ENCODE data around the gene TECPR2.

Gene TECPR2

GRCh38 chr14:102462391-102462790 is 99.7 kb downstream of the TECPR2 start:
- H3K9ac ChIP-seq (ENCODE audit: low read depth, low read length): no peak overlapping the region
- peaks cover 3% of the 10 kb centered on the region for H3K36me3 ChIP-seq (ENCODE audit: control insufficient read depth, insufficient read depth, low read length)
- no peaks in the 10 kb centered on the region for H3K4me1 ChIP-seq (ENCODE audit: control insufficient read depth, insufficient read depth, low read length)
- H3K27me3 ChIP-seq (ENCODE audit: control insufficient read depth, insufficient read depth, low read length): no peaks in the 10 kb centered on the region
- H3K4me3 ChIP-seq (ENCODE audit: low read depth, low read length): no peak overlapping the region
- no peaks in the 10 kb centered on the region for H3K9me3 ChIP-seq (ENCODE audit: control insufficient read depth, insufficient read depth, low read length)

DNA sequence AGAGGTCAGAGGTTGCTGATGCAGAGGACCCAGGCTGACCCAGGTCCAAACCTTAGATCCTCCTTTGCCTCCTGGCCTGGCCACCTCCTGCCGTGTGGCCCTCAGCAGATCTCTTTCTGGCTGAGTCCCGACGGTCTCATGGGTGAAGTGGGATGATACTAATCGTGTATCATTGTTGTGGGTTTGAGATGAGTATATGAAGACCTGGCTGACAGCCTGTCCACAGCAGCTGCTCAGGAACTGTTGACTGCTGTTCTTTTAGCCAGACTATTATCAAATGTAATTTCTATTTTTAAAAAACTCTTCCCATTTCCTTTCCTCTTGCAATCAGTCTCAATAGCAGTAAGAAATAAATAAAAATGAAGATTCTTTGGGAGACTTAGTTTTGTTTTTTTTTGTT is 101.3 kb downstream of the TECPR2 start:
- H3K9ac ChIP-seq (ENCODE audit: low read depth, low read length): no peak overlapping the region
- no peaks in the 10 kb centered on the region for H3K27me3 ChIP-seq (ENCODE audit: control insufficient read depth, insufficient read depth, low read length)
- H3K9me3 ChIP-seq (ENCODE audit: control insufficient read depth, insufficient read depth, low read length): no peaks in the 10 kb centered on the region
- H3K36me3 ChIP-seq (ENCODE audit: control insufficient read depth, insufficient read depth, low read length): peaks cover 3% of the 10 kb centered on the region
- H3K4me3 ChIP-seq (ENCODE audit: low read depth, low read length): no peak overlapping the region
- H3K4me1 ChIP-seq (ENCODE audit: control insufficient read depth, insufficient read depth, low read length): no peaks in the 10 kb centered on the region

- Histone ChIP-seq H3K4me3 (ENCODE audit: low read depth, low read length) (no peak overlapping the region), H3K9me3 (ENCODE audit: control insufficient read depth, insufficient read depth, low read length) (no peaks in the 10 kb centered on the region), H3K9ac (ENCODE audit: low read depth, low read length) (no peak overlapping the region), H3K27me3 (ENCODE audit: control insufficient read depth, insufficient read depth, low read length) (no peaks in the 10 kb centered on the region), H3K36me3 (ENCODE audit: control insufficient read depth, insufficient read depth, low read length) (peaks cover 3% of the 10 kb centered on the region), H3K4me1 (ENCODE audit: control insufficient read depth, insufficient read depth, low read length) (no peaks in the 10 kb centered on the region)
Observed at GRCh38 chr14:102464846-102465341, 102.2 kb downstream of the TECPR2 start.

DNA sequence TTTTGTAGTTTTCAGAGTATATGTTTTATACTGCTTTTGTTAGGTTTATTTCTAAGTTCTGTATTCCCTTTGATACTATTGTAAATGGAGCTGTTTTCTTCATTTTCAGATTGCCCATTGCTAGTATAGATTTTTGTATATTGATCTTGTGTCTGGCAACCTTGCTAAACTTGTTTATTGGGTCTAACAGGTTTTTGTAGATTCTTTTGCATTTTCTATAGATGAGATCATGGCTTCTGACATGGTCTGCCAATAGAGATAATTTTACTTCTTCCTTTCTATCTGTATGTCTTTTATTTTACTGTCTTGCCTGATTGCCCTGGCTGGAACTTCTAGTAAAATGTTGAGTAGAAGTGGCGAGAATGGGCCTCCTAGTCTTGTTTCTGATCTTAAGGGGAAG is 106.5 kb downstream of the TECPR2 start:
- no peaks in the 10 kb centered on the region for H3K4me1 ChIP-seq (ENCODE audit: control insufficient read depth, insufficient read depth, low read length)
- H3K36me3 ChIP-seq (ENCODE audit: control insufficient read depth, insufficient read depth, low read length): peaks cover 3% of the 10 kb centered on the region
- H3K9ac ChIP-seq (ENCODE audit: low read depth, low read length): no peak overlapping the region
- no peak overlapping the region for H3K4me3 ChIP-seq (ENCODE audit: low read depth, low read length)
- H3K9me3 ChIP-seq (ENCODE audit: control insufficient read depth, insufficient read depth, low read length): no peaks in the 10 kb centered on the region
- no peaks in the 10 kb centered on the region for H3K27me3 ChIP-seq (ENCODE audit: control insufficient read depth, insufficient read depth, low read length)

DNA sequence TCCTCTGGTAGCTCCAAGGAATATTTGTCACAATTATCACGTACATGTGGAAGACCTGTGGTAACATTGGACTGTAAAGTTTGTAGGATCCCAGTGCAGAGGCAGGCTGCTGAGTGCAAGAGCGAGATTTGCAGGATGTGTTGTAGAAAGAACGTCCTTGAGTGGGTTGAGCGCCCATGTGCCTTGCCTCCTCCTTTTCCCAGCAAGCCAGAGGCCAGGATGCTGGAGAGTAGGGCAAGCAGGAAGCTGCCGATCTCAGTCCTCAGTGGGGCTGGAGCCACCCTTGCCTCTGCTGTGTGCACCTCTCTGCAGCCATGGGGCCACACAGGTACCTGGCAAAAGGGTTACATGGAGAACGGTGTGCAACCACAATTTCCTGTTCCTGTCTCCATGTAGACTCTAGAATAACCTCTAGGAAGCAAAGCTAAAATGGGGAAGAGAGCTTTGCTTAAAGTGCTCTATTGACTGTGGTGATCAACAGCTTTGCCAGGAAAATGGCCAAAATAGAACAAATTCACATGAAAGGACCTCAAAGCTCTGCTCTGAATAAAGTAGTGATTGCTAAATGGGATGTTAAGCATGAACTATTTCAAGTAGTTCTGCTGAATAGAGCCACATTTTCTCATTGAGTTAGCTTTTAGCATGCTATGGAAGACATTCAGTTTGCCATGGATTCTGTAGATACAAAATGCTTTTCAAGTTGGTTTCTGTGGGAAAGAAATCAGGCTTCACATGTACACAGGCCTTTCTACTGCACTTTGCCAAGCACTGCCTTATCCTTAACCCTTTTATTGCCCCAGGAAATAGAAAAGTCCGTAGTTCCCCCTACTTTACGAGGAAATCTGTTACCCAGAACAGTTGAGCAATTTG is 109.4 kb downstream of the TECPR2 start:
- Histone ChIP-seq H3K4me3 (ENCODE audit: low read depth, low read length) (no peak overlapping the region), H3K9me3 (ENCODE audit: control insufficient read depth, insufficient read depth, low read length) (no peaks in the 10 kb centered on the region), H3K4me1 (ENCODE audit: control insufficient read depth, insufficient read depth, low read length) (no peaks in the 10 kb centered on the region), H3K27me3 (ENCODE audit: control insufficient read depth, insufficient read depth, low read length) (no peaks in the 10 kb centered on the region), H3K36me3 (ENCODE audit: control insufficient read depth, insufficient read depth, low read length) (no peaks in the 10 kb centered on the region), H3K9ac (ENCODE audit: low read depth, low read length) (no peak overlapping the region)

- Histone ChIP-seq H3K9ac (ENCODE audit: low read depth, low read length) (no peak overlapping the region), H3K4me3 (ENCODE audit: low read depth, low read length) (no peak overlapping the region), H3K4me1 (ENCODE audit: control insufficient read depth, insufficient read depth, low read length) (no peaks in the 10 kb centered on the region), H3K27me3 (ENCODE audit: control insufficient read depth, insufficient read depth, low read length) (no peaks in the 10 kb centered on the region), H3K36me3 (ENCODE audit: control insufficient read depth, insufficient read depth, low read length) (no peaks in the 10 kb centered on the region), H3K9me3 (ENCODE audit: control insufficient read depth, insufficient read depth, low read length) (no peaks in the 10 kb centered on the region)
Observed at GRCh38 chr14:102472791-102473150, 110.0 kb downstream of the TECPR2 start.

GRCh38 chr14:102473559-102473958 is 110.8 kb downstream of the TECPR2 start:
- Histone ChIP-seq H3K4me3 (ENCODE audit: low read depth, low read length) (no peak overlapping the region), H3K4me1 (ENCODE audit: control insufficient read depth, insufficient read depth, low read length) (no peaks in the 10 kb centered on the region), H3K9me3 (ENCODE audit: control insufficient read depth, insufficient read depth, low read length) (no peaks in the 10 kb centered on the region), H3K9ac (ENCODE audit: low read depth, low read length) (no peak overlapping the region), H3K27me3 (ENCODE audit: control insufficient read depth, insufficient read depth, low read length) (no peaks in the 10 kb centered on the region), H3K36me3 (ENCODE audit: control insufficient read depth, insufficient read depth, low read length) (no peaks in the 10 kb centered on the region)

DNA sequence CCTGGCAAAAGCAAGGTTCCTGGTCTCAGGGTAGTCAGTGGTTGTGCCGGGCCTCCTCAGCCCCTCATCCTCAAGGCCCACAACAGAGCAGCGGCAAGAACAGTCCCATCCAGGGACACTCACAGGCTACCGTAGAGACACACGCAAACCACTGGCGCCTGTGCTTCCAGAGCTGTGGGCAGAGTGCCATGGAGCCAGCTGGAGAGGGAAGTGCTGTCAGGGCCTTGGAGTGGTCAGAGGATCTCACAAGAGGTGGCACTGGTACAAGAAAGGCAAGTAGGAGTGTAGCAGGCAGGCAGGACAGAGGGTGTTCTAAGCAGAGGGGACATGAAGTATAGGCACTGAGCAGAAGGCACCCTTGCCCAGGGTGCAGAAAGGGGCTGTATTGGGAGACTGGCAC is 112.2 kb downstream of the TECPR2 start:
- no peak overlapping the region for H3K9ac ChIP-seq (ENCODE audit: low read depth, low read length)
- no peaks in the 10 kb centered on the region for H3K36me3 ChIP-seq (ENCODE audit: control insufficient read depth, insufficient read depth, low read length)
- no peaks in the 10 kb centered on the region for H3K4me1 ChIP-seq (ENCODE audit: control insufficient read depth, insufficient read depth, low read length)
- H3K4me3 ChIP-seq (ENCODE audit: low read depth, low read length): no peak overlapping the region
- H3K27me3 ChIP-seq (ENCODE audit: control insufficient read depth, insufficient read depth, low read length): no peaks in the 10 kb centered on the region
- H3K9me3 ChIP-seq (ENCODE audit: control insufficient read depth, insufficient read depth, low read length): no peaks in the 10 kb centered on the region

DNA sequence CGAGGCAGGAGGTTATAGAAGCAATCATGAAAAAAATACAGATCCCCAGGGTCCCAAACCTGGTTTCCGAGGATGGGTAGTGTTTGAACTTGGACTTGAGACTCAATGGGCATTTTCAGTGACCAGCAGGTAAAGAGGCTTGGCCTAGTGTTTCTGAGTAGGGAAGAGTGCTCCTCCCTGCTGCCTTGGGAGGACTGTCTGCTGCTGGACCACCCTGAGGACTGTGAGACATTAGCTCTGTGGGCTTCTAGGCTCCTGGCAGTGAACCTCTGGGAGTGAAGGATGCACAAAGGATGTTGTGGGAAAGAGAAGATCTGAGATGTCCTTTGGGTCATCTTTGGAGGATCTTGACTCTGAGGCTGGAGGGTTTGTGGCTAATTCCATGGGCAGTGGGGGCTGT is 116.4 kb downstream of the TECPR2 start:
- no peaks in the 10 kb centered on the region for H3K9me3 ChIP-seq (ENCODE audit: control insufficient read depth, insufficient read depth, low read length)
- no peak overlapping the region for H3K4me3 ChIP-seq (ENCODE audit: low read depth, low read length)
- H3K36me3 ChIP-seq (ENCODE audit: control insufficient read depth, insufficient read depth, low read length): peaks cover 2% of the 10 kb centered on the region
- H3K9ac ChIP-seq (ENCODE audit: low read depth, low read length): no peak overlapping the region
- no peaks in the 10 kb centered on the region for H3K4me1 ChIP-seq (ENCODE audit: control insufficient read depth, insufficient read depth, low read length)
- H3K27me3 ChIP-seq (ENCODE audit: control insufficient read depth, insufficient read depth, low read length): no peaks in the 10 kb centered on the region

DNA sequence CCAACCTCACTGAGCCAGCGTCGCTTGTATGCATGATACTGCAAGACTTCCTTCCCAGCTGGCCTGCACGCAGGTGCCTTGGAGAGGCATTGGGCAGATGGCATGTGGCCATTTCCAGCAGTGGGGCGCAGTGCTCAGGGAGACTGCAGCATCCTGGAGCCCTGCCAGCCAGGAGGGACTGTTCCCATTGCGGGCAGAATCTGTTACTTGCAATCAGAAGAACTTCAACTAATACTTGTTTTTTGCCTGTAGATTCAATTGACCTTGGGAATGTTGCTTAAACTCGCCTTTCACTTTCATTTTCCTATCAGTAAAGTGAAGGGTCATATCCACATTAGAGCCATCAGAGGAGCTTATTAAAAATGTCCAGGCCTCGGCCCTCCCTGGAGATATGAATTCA is 117.0 kb downstream of the TECPR2 start:
- H3K27me3 ChIP-seq (ENCODE audit: control insufficient read depth, insufficient read depth, low read length): no peaks in the 10 kb centered on the region
- no peak overlapping the region for H3K9ac ChIP-seq (ENCODE audit: low read depth, low read length)
- H3K9me3 ChIP-seq (ENCODE audit: control insufficient read depth, insufficient read depth, low read length): no peaks in the 10 kb centered on the region

DNA sequence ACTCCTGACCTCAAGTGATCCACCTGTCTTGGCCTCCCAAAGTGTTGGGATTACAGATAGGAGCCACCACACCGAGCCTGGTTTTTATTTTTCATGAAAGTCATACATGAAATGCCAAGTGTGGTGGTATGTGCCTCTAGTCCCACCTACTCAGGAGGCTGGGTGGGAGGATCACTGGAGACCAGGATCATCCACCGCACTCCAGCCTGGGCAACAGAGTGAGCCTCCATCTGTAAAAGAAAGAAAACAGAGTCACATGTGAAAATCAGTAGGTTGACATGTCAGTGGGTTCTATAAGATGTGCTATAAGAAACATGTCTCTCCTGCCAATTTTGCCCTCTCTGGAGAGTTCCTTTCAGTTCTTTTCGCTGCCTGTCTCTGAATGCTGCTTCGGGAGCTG is 118.6 kb downstream of the TECPR2 start:
- Histone ChIP-seq H3K9ac (ENCODE audit: low read depth, low read length) (no peak overlapping the region), H3K27me3 (ENCODE audit: control insufficient read depth, insufficient read depth, low read length) (no peaks in the 10 kb centered on the region), H3K9me3 (ENCODE audit: control insufficient read depth, insufficient read depth, low read length) (no peaks in the 10 kb centered on the region), H3K36me3 (ENCODE audit: control insufficient read depth, insufficient read depth, low read length) (peaks cover 2% of the 10 kb centered on the region), H3K4me1 (ENCODE audit: control insufficient read depth, insufficient read depth, low read length) (no peaks in the 10 kb centered on the region), H3K4me3 (ENCODE audit: low read depth, low read length) (no peak overlapping the region)

More for the DNA sequence above, 117.0 kb downstream of the TECPR2 start:
- Histone ChIP-seq H3K36me3 (ENCODE audit: control insufficient read depth, insufficient read depth, low read length) (peaks cover 2% of the 10 kb centered on the region), H3K4me3 (ENCODE audit: low read depth, low read length) (no peak overlapping the region), H3K4me1 (ENCODE audit: control insufficient read depth, insufficient read depth, low read length) (no peaks in the 10 kb centered on the region)

DNA sequence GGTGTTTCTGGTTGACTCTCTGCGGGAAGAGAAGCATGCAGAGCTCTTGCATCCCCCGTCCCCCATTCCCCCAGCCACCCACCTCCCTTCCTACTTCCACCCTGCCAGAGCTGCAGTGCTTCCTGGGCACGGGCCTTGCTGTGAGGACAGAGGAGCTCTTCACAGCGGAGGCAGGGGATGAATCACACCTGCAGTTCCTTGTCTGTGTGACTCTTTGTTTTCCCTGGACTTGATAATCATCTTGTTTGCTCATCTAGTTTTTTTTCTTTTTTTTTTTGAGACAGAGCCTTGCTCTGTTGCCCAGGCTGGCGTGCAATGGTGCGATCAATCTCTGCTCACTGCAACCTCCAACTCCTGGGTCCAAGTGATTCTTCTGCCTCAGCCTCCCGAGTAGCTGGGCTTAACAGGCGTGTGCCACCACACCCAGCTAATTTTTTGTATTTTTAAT is 119.1 kb downstream of the TECPR2 start:
- Histone ChIP-seq H3K36me3 (ENCODE audit: control insufficient read depth, insufficient read depth, low read length) (peaks cover 2% of the 10 kb centered on the region), H3K9ac (ENCODE audit: low read depth, low read length) (no peak overlapping the region), H3K27me3 (ENCODE audit: control insufficient read depth, insufficient read depth, low read length) (no peaks in the 10 kb centered on the region), H3K4me1 (ENCODE audit: control insufficient read depth, insufficient read depth, low read length) (no peaks in the 10 kb centered on the region), H3K4me3 (ENCODE audit: low read depth, low read length) (no peak overlapping the region), H3K9me3 (ENCODE audit: control insufficient read depth, insufficient read depth, low read length) (no peaks in the 10 kb centered on the region)
